Fibroblast of skin of left biceps (primary cell): ENCODE results near the gene BLM.
"Not testable (repeated sequence)": the region's sequence is repeated elsewhere in the genome, so short reads cannot be mapped to it uniquely, and the experiment has no call there.

Experiments
- DNase-seq, 2 experiments: peaks; one replicate each; pipeline ENCODE4 v3.0.0-alpha.2; 2013; ENCODE audit warnings: low read depth in 2 of 2

BLM gene

GRCh38 chr15:90740545-90740944 is 23.4 kb downstream of the BLM start:
- not testable (repeated sequence) for DNase-seq

GRCh38 chr15:90742087-90742486 is 24.9 kb downstream of the BLM start:
- no peak for DNase-seq

GRCh38 chr15:90743407-90743806 is 26.3 kb downstream of the BLM start:
- no peak for DNase-seq

DNA sequence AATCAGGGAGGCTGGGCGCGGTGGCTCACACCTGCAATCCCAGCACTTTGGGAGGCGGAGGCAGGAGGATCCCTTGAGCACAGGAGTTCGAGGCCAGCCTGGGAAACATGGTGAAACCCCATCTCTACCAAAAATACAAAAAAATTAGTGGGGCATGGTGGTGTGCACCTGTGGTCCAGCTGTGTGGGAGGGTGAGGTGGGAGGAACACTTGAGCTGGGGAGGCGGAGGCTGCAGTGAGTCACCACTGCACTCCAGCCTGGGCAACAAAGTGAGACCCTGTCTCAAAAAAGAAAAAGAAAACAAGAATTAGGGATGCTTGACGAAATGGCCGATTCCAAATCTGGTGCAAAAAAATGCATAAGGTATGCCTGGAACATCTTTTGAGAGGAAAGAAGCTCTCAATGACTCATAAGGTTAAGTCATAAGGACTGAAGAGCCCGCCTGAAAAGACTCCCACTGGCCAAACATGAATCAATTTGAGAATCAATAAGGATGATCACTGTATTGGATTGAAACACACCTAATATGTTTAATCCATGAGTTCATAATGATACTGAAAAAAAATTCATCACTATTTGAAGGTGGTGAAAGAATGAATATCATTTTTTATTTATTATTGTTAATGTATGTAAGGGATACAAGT is 27.7 kb downstream of the BLM start:
- no peak for DNase-seq

DNA sequence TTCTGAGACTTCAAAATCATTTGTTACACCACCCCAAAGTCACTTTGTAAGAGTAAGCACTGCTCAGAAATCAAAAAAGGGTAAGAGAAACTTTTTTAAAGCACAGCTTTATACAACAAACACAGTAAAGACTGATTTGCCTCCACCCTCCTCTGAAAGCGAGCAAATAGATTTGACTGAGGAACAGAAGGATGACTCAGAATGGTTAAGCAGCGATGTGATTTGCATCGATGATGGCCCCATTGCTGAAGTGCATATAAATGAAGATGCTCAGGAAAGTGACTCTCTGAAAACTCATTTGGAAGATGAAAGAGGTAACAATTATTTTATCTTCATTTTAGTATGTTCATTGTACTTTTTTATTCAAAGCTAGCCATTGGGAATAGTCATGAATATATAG is 32.6 kb downstream of the BLM start:
- no peak for DNase-seq

DNA sequence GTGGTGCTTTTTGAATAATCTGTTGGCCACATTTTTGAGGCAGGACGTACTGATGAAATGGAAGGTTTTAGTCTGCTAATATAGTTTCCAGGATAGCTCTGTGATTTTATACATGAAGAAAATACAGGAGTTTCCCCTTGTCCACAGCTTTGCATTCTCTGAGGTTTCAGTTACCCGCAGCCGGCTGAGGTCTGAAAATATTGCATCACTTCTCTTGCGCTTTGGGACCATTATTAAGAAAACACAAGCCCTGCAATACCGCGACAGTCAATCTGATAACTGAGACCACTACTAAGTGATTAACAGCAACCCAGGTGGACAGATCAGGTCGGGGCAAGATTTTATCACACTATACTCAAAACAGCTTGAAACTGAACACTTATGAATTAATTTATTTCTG is 33.0 kb downstream of the BLM start:
- no peak for DNase-seq

DNA sequence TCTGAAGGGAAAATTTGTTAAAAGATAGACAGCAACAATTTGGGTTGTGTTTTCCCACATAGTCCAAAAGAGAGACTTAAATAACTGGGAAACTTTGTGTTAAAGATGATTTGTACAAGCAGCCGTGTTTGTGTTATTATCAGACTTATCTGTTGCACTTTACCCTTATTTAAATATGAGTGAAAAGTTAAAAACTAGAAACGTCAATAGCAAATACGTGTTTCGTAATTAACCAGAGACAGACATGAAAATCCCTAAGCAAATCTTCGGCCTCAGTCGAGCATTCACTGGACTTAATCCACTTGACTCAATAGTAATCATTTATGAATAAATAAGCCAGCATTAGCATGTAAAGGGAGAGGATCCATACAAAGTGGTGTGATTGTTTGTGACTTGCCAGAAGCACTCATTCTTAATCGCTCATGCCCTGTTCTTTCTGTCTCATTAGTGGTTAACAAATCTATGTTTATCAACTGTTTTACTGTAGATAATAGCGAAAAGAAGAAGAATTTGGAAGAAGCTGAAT is 34.2 kb downstream of the BLM start:
- DNase-seq: no peak

GRCh38 chr15:90756916-90757315 is 39.8 kb downstream of the BLM start:
- no peak for DNase-seq

DNA sequence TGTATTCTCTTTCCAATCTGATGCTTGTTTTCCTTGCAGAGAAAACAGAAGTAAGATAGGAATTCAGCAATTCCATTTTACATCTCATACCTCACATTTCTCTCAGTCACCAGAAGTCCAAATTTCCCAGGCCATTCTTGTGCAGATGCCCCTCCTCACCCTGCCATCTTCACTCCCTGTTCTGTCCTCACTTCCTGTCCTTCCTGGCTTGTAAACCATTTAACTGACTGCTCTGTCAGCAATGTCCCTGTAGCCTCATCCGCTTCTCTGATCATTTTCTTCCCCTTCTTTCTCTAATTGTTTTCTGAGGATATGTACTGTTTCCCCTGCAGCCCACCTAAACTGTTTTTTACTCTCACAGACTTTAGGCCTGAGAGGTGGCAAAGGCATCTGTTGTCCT is 40.3 kb downstream of the BLM start:
- no peak for DNase-seq

DNA sequence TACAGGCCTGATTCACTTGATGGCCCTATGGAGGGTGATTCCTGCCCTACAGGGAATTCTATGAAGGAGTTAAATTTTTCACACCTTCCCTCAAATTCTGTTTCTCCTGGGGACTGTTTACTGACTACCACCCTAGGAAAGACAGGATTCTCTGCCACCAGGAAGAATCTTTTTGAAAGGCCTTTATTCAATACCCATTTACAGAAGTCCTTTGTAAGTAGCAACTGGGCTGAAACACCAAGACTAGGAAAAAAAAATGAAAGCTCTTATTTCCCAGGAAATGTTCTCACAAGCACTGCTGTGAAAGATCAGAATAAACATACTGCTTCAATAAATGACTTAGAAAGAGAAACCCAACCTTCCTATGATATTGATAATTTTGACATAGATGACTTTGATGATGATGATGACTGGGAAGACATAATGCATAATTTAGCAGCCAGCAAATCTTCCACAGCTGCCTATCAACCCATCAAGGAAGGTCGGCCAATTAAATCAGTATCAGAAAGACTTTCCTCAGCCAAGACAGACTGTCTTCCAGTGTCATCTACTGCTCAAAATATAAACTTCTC is 43.6 kb downstream of the BLM start:
- DNase-seq: no peak

GRCh38 chr15:90761629-90762028 is 44.5 kb downstream of the BLM start:
- DNase-seq: no peak

DNA sequence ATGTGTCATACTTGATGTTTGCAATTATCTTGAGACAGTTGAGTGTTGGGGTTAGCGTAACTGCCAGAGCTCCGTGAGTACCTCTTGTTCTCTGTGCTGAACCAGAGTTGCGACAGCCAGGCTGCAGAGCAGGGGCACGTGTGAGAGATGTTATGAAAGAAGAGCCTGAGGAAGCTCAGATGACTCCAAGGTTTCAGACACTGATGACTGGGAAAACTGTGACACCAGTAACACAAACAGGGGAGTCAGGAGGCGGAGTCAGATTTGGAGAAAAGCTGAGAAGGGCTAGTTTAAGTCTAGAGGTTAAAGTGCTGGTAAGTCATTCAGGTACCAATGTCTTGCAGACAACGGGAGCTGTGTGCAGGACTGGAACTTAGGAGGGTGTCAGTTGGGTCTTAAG is 45.0 kb downstream of the BLM start:
- DNase-seq: no peak

GRCh38 chr15:90763366-90764099 is 46.4 kb downstream of the BLM start:
- no peak for DNase-seq

GRCh38 chr15:90765531-90765930 is 48.4 kb downstream of the BLM start:
- no peak for DNase-seq

DNA sequence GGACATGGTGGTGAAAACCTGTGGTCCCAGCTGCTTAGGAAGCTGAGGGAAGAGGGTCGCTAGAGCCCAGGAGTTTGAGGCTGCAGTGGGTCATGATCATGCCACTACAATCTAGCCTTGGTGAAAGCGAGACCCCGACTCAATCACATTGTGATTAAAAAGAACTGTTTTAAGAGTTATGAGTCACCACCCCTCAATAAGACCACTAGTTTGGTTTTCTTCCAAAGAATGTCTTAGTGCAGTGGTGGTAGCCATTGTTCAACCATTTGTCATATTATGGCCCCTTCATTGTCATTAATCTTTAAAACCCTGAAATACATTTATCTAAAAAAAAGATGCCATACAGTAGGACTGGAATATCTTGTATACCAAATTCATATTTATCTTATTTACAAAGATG is 48.8 kb downstream of the BLM start:
- no peak for DNase-seq

DNA sequence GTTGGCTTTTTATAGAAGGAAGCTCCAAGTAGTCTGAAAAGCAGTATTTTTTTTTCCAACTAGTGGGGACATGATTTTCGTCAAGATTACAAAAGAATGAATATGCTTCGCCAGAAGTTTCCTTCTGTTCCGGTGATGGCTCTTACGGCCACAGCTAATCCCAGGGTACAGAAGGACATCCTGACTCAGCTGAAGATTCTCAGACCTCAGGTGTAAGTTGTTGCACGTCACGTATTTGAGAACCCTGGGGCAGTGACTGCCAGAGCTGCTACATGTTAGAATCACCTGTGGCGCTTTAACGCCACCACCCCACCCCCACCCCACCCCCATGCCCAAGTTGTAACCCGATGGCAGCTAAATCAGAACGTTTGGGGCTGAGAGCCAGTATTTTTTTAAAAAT is 52.2 kb downstream of the BLM start:
- DNase-seq: no peak

DNA sequence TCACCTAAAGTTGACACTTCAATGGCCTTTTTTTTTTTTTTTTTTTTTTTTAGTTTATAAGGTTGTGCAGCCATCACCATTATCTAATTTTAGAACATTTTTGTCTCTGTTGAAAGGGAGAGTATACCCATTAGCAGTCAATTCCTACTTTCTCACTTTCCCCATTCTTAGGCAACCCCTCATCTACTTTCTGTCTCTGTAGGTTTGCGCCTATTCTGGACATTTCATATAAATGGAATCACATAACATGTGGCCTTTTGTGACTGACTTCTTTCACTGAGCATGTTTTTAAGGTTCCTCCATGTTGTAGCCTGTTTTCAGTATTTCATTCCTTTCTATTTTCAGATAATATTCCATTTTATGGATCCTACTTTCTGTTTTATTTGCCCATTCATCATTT is 56.3 kb downstream of the BLM start:
- DNase-seq: no peak

- DNase-seq: peak; percentile 37
Measured at GRCh38 chr15:90774731-90775514, 57.8 kb downstream of the BLM start.

- no peak for DNase-seq
Measured at GRCh38 chr15:90780916-90781315, 63.8 kb downstream of the BLM start.

- no peak for DNase-seq
Measured at GRCh38 chr15:90782442-90782841, 65.3 kb downstream of the BLM start.

GRCh38 chr15:90787881-90788280 is 70.7 kb downstream of the BLM start:
- no peak for DNase-seq

DNA sequence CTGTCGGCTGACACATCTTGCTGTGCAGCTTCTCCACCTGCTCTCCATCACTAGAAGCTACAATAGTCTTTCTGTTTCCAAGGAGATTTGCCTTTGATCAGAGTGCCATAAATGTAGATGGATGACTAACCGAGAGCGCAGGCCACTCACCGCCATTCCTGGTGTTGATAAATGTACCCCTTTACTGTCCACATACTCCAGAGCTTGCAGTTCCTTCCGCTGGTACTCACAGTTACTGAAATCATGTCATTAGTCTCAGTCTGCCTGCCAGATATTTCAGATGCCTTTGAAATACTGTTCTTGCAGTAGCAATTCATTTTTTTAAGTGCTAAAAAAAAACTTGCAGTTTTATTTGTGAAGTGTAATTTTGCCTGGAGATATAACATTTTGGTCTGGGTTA is 72.3 kb downstream of the BLM start:
- no peak for DNase-seq
